Vagina (tissue), 2 donors: ENCODE results near the gene LAG3.

Experiments used
- POLR2A ChIP-seq, 2 donors: fragments of 450-650 bp; IDR thresholded peaks; one replicate each; pipeline ENCODE4 v1.6.1; 2017; ENCODE audit warnings: antibody characterized with exemption in 2 of 2, mild to moderate bottlenecking in 2 of 2, moderate library complexity in 2 of 2
- POLR2AphosphoS5 ChIP-seq, 2 donors: sonication (generic); formaldehyde crosslinking; IDR thresholded peaks; one replicate each; pipeline ENCODE4 v1.9.0; 2017; ENCODE audit warnings: antibody characterized with exemption in 2 of 2, mild to moderate bottlenecking in 2 of 2, low read depth in 1 of 2; ENCODE audit not compliant: insufficient read depth in 1 of 2
- TF ChIP-seq, protein P1 (sequence below), 3 experiments: fragments of 450-650 bp in 2 of 3; fragments of 200-600 bp in 1 of 3; sonication (generic) in 1 of 3; IDR thresholded peaks; one replicate each; pipeline ENCODE4 v1.5.1; 2017 to 2019; ENCODE audit warnings: antibody characterized with exemption in 3 of 3, mild to moderate bottlenecking in 2 of 3, moderate library complexity in 2 of 3

DNA sequence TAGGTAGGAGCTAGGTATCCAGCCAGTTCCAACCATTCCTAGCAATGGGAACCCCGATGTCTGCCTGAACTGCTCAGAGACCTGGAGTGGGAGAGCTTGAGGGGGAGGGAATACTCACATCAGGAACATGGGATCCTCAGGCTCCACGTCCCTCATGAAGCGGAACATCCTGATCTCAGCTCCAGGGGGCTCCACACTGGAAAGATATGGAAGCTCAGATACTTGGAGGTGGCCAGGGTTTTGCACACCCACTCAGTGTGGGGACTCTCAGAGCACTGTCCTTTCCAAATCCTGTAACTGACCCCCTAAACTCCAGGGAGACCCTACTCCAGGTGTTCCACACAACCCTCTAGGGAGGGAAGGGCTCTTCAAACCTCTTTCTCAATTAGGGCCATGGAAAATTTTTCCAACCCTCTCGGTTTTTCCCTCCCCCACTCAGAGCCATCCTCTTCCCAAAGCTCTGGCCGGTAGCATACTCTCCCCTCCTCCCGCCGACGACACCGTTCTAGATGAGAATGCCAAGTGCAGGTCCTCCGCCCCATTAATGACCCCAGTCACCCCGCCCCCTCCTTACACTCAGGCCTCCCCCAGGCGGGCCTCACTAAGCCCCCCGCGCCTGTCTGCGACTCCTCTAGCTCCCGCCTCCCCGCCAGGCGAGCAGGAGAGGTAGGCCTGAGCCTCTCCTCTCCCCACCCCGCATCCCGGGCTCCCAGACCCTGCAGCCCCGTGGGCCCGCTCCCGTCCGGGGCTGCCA, 20.0 kb upstream of the LAG3 start:
- TF ChIP-seq, protein P1, sequence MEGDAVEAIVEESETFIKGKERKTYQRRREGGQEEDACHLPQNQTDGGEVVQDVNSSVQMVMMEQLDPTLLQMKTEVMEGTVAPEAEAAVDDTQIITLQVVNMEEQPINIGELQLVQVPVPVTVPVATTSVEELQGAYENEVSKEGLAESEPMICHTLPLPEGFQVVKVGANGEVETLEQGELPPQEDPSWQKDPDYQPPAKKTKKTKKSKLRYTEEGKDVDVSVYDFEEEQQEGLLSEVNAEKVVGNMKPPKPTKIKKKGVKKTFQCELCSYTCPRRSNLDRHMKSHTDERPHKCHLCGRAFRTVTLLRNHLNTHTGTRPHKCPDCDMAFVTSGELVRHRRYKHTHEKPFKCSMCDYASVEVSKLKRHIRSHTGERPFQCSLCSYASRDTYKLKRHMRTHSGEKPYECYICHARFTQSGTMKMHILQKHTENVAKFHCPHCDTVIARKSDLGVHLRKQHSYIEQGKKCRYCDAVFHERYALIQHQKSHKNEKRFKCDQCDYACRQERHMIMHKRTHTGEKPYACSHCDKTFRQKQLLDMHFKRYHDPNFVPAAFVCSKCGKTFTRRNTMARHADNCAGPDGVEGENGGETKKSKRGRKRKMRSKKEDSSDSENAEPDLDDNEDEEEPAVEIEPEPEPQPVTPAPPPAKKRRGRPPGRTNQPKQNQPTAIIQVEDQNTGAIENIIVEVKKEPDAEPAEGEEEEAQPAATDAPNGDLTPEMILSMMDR (IDR thresholded peaks at IDR 0.05): no peak
- TF ChIP-seq POLR2A (IDR thresholded peaks at IDR 0.05) (no peak), POLR2AphosphoS5 (IDR thresholded peaks at IDR 0.05; ENCODE audit: insufficient read depth in 1 of 2, low read depth in 1 of 2) (no peak)
